B cell (primary cell): ENCODE measurements around the gene CDC25C.

Experiments used
- CTCF ChIP-seq: fragments of 200-600 bp; IDR thresholded peaks from one replicate; pipeline ENCODE4 v1.8.0; 2022; ENCODE audit warnings: antibody characterized with exemption, mild to moderate bottlenecking
- EZH2 ChIP-seq: IDR thresholded peaks from 2 replicates; pipeline ENCODE4 v1.6.1; 2012; ENCODE audit warnings: borderline replicate concordance, low read depth, mild to moderate bottlenecking, moderate library complexity, low read length; ENCODE audit not compliant: insufficient read depth, poor library complexity, severe bottlenecking

GRCh38 chr5:138369261-138369660, 37.7 kb upstream of the CDC25C start:
- TF ChIP-seq EZH2 (no peak), CTCF (no peak)
